Peyer's patch (tissue), 4 donors: Measurements from ENCODE around the gene PRSS8. TPM values are rescaled to one million over a fixed set of nuclear protein-coding genes. Genes with fewer than 3 reads are reported as not detected.
A peak's percentile ranks its signal among the peaks of the same experiment; 100 is the strongest.
"Not testable (repeated sequence)": the region's sequence is repeated elsewhere in the genome, so short reads cannot be mapped to it uniquely, and the experiment has no call there.

ENCODE experiments used
- DNase-seq, 3 donors: peaks; one replicate each; pipeline ENCODE4 v3.0.0-alpha.2; 2017 to 2019
- H3K27ac ChIP-seq, 4 donors: fragments of 200-600 bp; sonication (generic); one replicate each; pipeline ENCODE4 v1.5.1; 2016 to 2019
- H3K27me3 ChIP-seq, 2 donors: fragments of 200-600 bp; sonication (generic); one replicate each; pipeline ENCODE4 v1.5.1; 2019
- H3K36me3 ChIP-seq, 3 donors: fragments of 200-600 bp; sonication (generic); one replicate each; pipeline ENCODE4 v1.5.1; 2016 to 2019
- H3K4me1 ChIP-seq, 4 donors: fragments of 200-600 bp; sonication (generic); one replicate each; pipeline ENCODE4 v1.5.1; 2016 to 2019
- H3K4me3 ChIP-seq, 4 donors: fragments of 200-600 bp; sonication (generic); 1 replicate in 3 of 4; 2 replicates in 1 of 4; pipeline ENCODE4 v1.5.1; 2016 to 2019; ENCODE audit warnings: mild to moderate bottlenecking in 1 of 4
- H3K9me3 ChIP-seq, 4 donors: fragments of 200-600 bp; sonication (generic); one replicate each; pipeline ENCODE4 v1.5.1; 2016 to 2019; ENCODE audit warnings: mild to moderate bottlenecking in 1 of 4
- CTCF ChIP-seq, 6 experiments: fragments of 450-650 bp in 4 of 6; fragments of 200-600 bp in 2 of 6; sonication (generic) in 1 of 6; IDR thresholded peaks; one replicate each; pipeline ENCODE4 v1.5.1; 2017 to 2019; ENCODE audit warnings: antibody characterized with exemption in 6 of 6, mild to moderate bottlenecking in 3 of 6, moderate library complexity in 1 of 6
- POLR2A ChIP-seq, 2 donors: fragments of 450-650 bp; IDR thresholded peaks; one replicate each; pipeline ENCODE4 v1.5.1; 2017; ENCODE audit warnings: antibody characterized with exemption in 2 of 2, mild to moderate bottlenecking in 2 of 2, moderate library complexity in 2 of 2
- total RNA-seq, 4 donors: library from RNA; depleted of rRNA; stranded (reverse); fragments of >200 nt; gene quantifications; one replicate each; pipeline ENCODE4 v1.1.0, GENCODE V29; 2016

The PRSS8 gene
- total RNA-seq, 4 donors from 2014 or later, result 27.2 to 666 (median 549) TPM

GRCh38 chr16:31157136-31157535, 21.6 kb upstream of the PRSS8 start:
- no peaks in the 10 kb centered on the region for H3K36me3 ChIP-seq
- H3K9me3 ChIP-seq, result no peaks in the 10 kb centered on the region
- no peak overlapping the region for H3K4me3 ChIP-seq
- DNase-seq, result no peak
- no peaks in the 10 kb centered on the region for H3K27me3 ChIP-seq
- H3K27ac ChIP-seq, result no peak overlapping the region
- TF ChIP-seq CTCF (IDR thresholded peaks at IDR 0.05) (no peak), POLR2A (IDR thresholded peaks at IDR 0.05) (no peak)
- no peaks in the 10 kb centered on the region for H3K4me1 ChIP-seq

GRCh38 chr16:31150976-31151375, 15.4 kb upstream of the PRSS8 start:
- not testable (repeated sequence) for H3K4me1 ChIP-seq, DNase-seq, H3K9me3 ChIP-seq, H3K36me3 ChIP-seq, H3K27me3 ChIP-seq, H3K4me3 ChIP-seq, H3K27ac ChIP-seq

- Histone ChIP-seq H3K9me3 (no peaks in the 10 kb centered on the region), H3K27ac (peak within 1 kb of the TSS in 1 of 4 donors; percentile 25), H3K27me3 (no peaks in the 10 kb centered on the region), H3K36me3 (no peaks in the 10 kb centered on the region), H3K4me1 (peaks cover 0 to 10% (median 0%) of the 10 kb centered on the region in 4 donors), H3K4me3 (no peak within 1 kb of the TSS)
- no peak for DNase-seq
- TF ChIP-seq CTCF (IDR thresholded peaks at IDR 0.05), result no peak
- TF ChIP-seq POLR2A (IDR thresholded peaks at IDR 0.05), result no peak
These were observed 14.7 kb upstream of the PRSS8 start, which contains the start of gene PRSS36 for GRCh38 chr16:31149894-31150890. Gene PRSS36, minus strand, starts transcription at chr16:31150066. Its CDS starts 31 bp downstream, at chr16:31150035.

- DNase-seq, result no peak
- H3K4me1 ChIP-seq, result peaks cover 0 to 10% (median 0%) of the 10 kb centered on the region in 4 donors
- H3K9me3 ChIP-seq, result no peaks in the 10 kb centered on the region
- H3K4me3 ChIP-seq, result no peak overlapping the region
- TF ChIP-seq POLR2A (IDR thresholded peaks at IDR 0.05) (no peak), CTCF (IDR thresholded peaks at IDR 0.05) (no peak)
- peak overlapping the region in 1 of 4 donors; percentile 25 for H3K27ac ChIP-seq
- no peaks in the 10 kb centered on the region for H3K27me3 ChIP-seq
- H3K36me3 ChIP-seq, result no peaks in the 10 kb centered on the region
These were observed 13.8 kb upstream of the PRSS8 start for GRCh38 chr16:31149332-31149731.

GRCh38 chr16:31148896-31149295, 13.4 kb upstream of the PRSS8 start:
- H3K4me1 ChIP-seq, result peaks cover 0 to 10% (median 0%) of the 10 kb centered on the region in 4 donors
- H3K27me3 ChIP-seq, result no peaks in the 10 kb centered on the region
- H3K9me3 ChIP-seq, result no peaks in the 10 kb centered on the region
- H3K36me3 ChIP-seq, result no peaks in the 10 kb centered on the region
- TF ChIP-seq CTCF (IDR thresholded peaks at IDR 0.05), result no peak
- no peak for TF ChIP-seq POLR2A (IDR thresholded peaks at IDR 0.05)
- no peak overlapping the region for H3K4me3 ChIP-seq
- no peak overlapping the region for H3K27ac ChIP-seq
- no peak for DNase-seq

- no peaks in the 10 kb centered on the region for H3K36me3 ChIP-seq
- H3K27ac ChIP-seq, result peak overlapping the region in 1 of 4 donors; percentile 39
- H3K4me1 ChIP-seq, result peaks cover 0 to 10% (median 0%) of the 10 kb centered on the region in 4 donors
- no peaks in the 10 kb centered on the region for H3K27me3 ChIP-seq
- TF ChIP-seq CTCF (IDR thresholded peaks at IDR 0.05) (peak in 3 of 6 experiments; percentile 31 to 49 (median 38)), POLR2A (IDR thresholded peaks at IDR 0.05) (no peak)
- no peaks in the 10 kb centered on the region for H3K9me3 ChIP-seq
- H3K4me3 ChIP-seq, result peak overlapping the region in 2 of 4 donors; percentile 33 to 47
- peak in 2 of 3 donors; percentile 87 to 90 for DNase-seq
These were observed 12.8 kb upstream of the PRSS8 start for GRCh38 chr16:31148281-31148728.
